Pancreas (tissue), 10 donors: Measurements from ENCODE around the gene RELL2. TPM values are rescaled to one million over a fixed set of nuclear protein-coding genes. Genes with fewer than 3 reads are reported as not detected.

Experiments
- ATAC-seq, 4 donors: fragments of 200-7000 bp; cut with Tn5 transposase; one replicate each; pipeline versions ENCODE4 v1.8.0 to v1.9.1; 2020; ENCODE audit warnings: mild to moderate bottlenecking in 4 of 4, moderate library complexity in 4 of 4
- DNase-seq, 6 donors: peaks; one replicate each; pipeline ENCODE4 v3.0.0-alpha.2; 2020
- FAIRE-seq: peaks from 2 replicates; lab custom pipeline; 2012; peaks lifted over from hg19 to GRCh38; lab: Jason Lieb, UNC
- H3K27ac ChIP-seq, 4 donors: fragments of 200-600 bp; sonication (generic); 1 replicate in 3 of 4; 2 replicates in 1 of 4; pipeline versions ENCODE4 v1.5.0 to v1.8.0; 2020
- H3K27me3 ChIP-seq, 4 donors: fragments of 200-600 bp; one replicate each; pipeline ENCODE4 v1.8.0; 2021
- H3K36me3 ChIP-seq, 3 donors: fragments of 200-600 bp; sonication (generic) in 1 of 3; one replicate each; pipeline versions ENCODE4 v1.5.0 to v1.8.0; 2020 to 2021
- H3K4me1 ChIP-seq, 3 donors: fragments of 200-600 bp; one replicate each; pipeline ENCODE4 v1.8.0; 2021
- H3K4me3 ChIP-seq, 4 donors: fragments of 200-600 bp; sonication (generic) in 2 of 4; one replicate each; pipeline versions ENCODE4 v1.5.0 to v1.8.0; 2020 to 2021
- H3K9me3 ChIP-seq, 4 donors: fragments of 200-600 bp; one replicate each; pipeline ENCODE4 v1.8.0; 2021
- WGBS, 2 donors: extraction: QIAGEN DNeasy Blood & Tissue Kit; methylation state at CpG; one replicate each; pipeline ENCODE4 v1.1.7; 2013; 5-methylcytosine and 5-hydroxymethylcytosine counted together
- intact Hi-C, 3 donors: fragments of 100-400 bp; cut with DNase I; formaldehyde crosslinking; loops; one replicate each; pipeline versions ENCODE4 v1.11.1 to v1.14.2; 2022
- polyA plus RNA-seq, 2 donors: library from polyadenylated mRNA; stranded (reverse); fragments of 200-250 nt; gene quantifications; one replicate each; pipeline ENCODE4 v1.2.3, GENCODE V29; 2013
- total RNA-seq, 6 donors: library from RNA; stranded (reverse); fragmentation: NEBNext Ultra II Directional in 4 of 6; extraction: Animal tissue kit (Norgen Biotek cat#: 25700) in 4 of 6; gene quantifications; one replicate each; pipeline versions ENCODE4 v1.2.1 to v1.2.4, GENCODE V29; 2021 to 2023
- TF ChIP-seq, protein P1 (sequence below), 4 donors: fragments of 200-600 bp; sonication (generic) in 3 of 4; IDR thresholded peaks; one replicate each; pipeline versions ENCODE4 v1.5.0 to v1.8.0; 2021; ENCODE audit warnings: antibody characterized with exemption in 4 of 4
- donor health status: healthy with polysubstance abuse.
- donor health status: DM: no; HTN: no; CAD: no; lungs with moderate emphysema.
- donor health status: DM: no; HTN: no; CAD: no.
- donor health status: control.
- donor health status: control.
- donor health status: Bipolar disorder and iron deficiency.
- donor health status: DM: yes; HTN: yes; CAD: no.
- donor health status: DM: no; HTN: no; CAD: no.
- donor health status: DM: no; HTN: no; CAD: no.
- donor health status: DM: yes; HTN: yes; CAD: no.

RELL2 gene
- total and polyA plus RNA-seq, 8 donors, result 0.67 to 9.0 (median 1.2) TPM

DNA sequence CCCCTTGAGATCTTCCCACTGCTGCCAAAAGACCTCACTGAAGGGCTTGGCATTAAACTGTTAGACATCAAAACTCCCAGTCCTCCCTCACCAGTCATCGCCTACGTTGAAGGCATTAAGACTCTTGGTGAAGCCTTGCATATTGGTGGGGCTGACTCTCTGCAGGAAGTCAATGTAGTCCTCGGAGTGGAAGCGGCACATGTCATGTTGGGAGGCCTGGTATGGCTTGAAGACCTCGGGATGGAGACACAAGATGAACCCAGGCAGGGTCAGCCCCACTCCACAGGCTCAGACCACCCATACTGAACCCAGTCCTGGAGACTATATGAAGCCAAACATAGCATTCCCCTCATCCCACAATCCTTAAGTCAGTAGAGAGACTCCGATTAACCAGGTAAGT, 2.1 kb upstream of the RELL2 start:
- ATAC-seq (no peak), FAIRE-seq (no peak), DNase-seq (no peak)
- TF ChIP-seq, protein P1, sequence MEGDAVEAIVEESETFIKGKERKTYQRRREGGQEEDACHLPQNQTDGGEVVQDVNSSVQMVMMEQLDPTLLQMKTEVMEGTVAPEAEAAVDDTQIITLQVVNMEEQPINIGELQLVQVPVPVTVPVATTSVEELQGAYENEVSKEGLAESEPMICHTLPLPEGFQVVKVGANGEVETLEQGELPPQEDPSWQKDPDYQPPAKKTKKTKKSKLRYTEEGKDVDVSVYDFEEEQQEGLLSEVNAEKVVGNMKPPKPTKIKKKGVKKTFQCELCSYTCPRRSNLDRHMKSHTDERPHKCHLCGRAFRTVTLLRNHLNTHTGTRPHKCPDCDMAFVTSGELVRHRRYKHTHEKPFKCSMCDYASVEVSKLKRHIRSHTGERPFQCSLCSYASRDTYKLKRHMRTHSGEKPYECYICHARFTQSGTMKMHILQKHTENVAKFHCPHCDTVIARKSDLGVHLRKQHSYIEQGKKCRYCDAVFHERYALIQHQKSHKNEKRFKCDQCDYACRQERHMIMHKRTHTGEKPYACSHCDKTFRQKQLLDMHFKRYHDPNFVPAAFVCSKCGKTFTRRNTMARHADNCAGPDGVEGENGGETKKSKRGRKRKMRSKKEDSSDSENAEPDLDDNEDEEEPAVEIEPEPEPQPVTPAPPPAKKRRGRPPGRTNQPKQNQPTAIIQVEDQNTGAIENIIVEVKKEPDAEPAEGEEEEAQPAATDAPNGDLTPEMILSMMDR (IDR thresholded peaks at IDR 0.05), result no peak
- no peaks in the 10 kb centered on the region for H3K36me3 ChIP-seq
- intact Hi-C loops, result no loop called here
- H3K4me3 ChIP-seq, result no peak overlapping the region
- H3K9me3 ChIP-seq, result no peaks in the 10 kb centered on the region
- H3K27ac ChIP-seq, result no peak overlapping the region
- WGBS, 2 donors, result 90 to 91% methylated on average over 6 of the region's 6 CpGs
- H3K4me1 ChIP-seq, result peaks cover 9 to 17% (median 13%) of the 10 kb centered on the region in 3 donors
- no peaks in the 10 kb centered on the region for H3K27me3 ChIP-seq

DNA sequence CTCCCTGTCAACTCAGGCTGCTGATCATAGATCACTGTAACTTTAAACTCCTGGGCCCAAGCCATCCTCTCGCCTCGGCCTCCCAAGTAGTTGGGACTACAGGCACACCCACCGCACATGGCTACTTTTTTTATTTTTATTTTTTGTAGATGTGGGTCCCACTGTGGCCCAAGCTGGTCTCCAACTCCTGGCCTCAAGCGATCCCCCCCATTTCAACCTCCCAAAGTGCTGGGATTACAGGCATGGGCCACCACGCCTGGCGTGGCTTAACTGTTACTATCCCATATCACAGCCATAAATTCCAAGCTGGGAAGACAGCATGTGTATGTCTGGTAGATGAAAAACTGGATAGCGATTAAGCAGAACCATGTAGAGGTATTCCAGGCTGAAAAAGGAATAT, 1.2 kb upstream of the RELL2 start:
- intact Hi-C loops, result no loop called here
- Histone ChIP-seq H3K27ac (no peak overlapping the region), H3K36me3 (no peaks in the 10 kb centered on the region), H3K4me1 (peaks cover 9 to 17% (median 13%) of the 10 kb centered on the region in 3 donors), H3K4me3 (peak overlapping the region in 3 of 4 donors; percentile 66 to 90 (median 66)), H3K27me3 (no peaks in the 10 kb centered on the region), H3K9me3 (no peaks in the 10 kb centered on the region)
- DNase-seq (no peak), ATAC-seq (no peak), FAIRE-seq (no peak)
- TF ChIP-seq, protein P1 (IDR thresholded peaks at IDR 0.05), result no peak
- 43 to 56% methylated on average over 7 of the region's 7 CpGs for WGBS, 2 donors

DNA sequence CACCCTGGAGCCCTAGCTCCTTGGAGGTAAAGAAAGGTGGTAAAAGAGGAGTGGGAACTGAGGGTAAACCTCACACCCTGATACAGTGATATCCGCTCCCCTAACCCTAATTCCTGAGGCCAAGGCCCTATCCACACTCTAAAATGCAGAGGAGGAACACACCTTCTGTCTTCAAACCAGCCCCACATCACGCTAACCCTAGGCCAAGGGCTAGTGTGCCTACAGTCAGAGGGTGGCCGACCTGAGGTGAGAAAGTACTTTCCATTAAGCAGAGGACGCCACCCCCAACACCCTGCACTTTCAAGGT, 738 bp upstream of the RELL2 start:
- ATAC-seq (peak in 3 of 4 donors; percentile 2 to 5 (median 3)), DNase-seq (no peak), FAIRE-seq (no peak)
- 1 to 3% methylated on average over 4 of the region's 4 CpGs for WGBS, 2 donors
- no peaks in the 10 kb centered on the region for H3K27me3 ChIP-seq
- peaks cover 8 to 17% (median 9%) of the 10 kb centered on the region in 3 donors for H3K4me1 ChIP-seq
- H3K4me3 ChIP-seq, result peak overlapping the region; percentile 53 to 90 (median 66)
- TF ChIP-seq, protein P1 (IDR thresholded peaks at IDR 0.05), result no peak
- H3K27ac ChIP-seq, result peak overlapping the region in 2 of 4 donors; percentile 5 to 56
- no peaks in the 10 kb centered on the region for H3K9me3 ChIP-seq
- intact Hi-C loops, result no loop called here
- H3K36me3 ChIP-seq, result no peaks in the 10 kb centered on the region

DNA sequence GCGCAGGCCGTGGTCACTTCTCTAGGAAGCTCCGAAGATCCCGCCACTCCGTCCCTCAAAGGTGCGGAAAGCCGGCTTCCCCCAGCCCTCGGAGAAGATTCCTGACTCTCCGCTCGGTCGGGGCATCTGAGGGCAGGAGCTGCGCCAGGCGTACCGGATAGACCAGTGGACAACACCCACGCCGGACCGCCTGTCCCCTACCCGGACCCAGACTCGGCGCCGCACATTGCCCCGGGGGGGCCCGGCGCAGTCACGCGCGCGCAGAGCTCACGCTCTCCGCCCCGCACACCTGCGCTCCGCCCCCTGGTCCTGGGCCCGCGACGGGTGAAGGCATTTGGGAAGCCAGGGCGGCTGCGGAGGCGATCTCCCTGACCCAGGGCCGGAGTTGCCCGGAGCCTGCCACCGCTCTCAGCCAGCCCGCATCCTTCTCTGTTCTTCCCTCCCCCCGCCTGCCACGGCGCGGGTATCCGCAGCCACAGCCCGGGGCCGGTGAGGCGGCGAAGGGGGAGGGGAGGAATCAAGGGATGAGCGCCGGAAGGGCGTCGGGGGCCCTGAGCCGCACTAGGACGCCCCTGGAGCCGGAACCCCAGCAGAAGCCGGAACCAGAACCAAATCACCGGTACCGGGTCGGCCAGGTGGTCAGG, 448 bp downstream of the RELL2 start:
- H3K36me3 ChIP-seq, result no peaks in the 10 kb centered on the region
- peak overlapping the region in 1 of 4 donors; percentile 50 for H3K27ac ChIP-seq
- no peaks in the 10 kb centered on the region for H3K27me3 ChIP-seq
- WGBS, 2 donors, result 0 to 1% methylated on average over 55 to 63 of the region's 63 CpGs
- DNase-seq (peak in 3 of 6 donors; percentile 27 to 81 (median 61)), ATAC-seq (peak; percentile 31 to 50 (median 43)), FAIRE-seq (no peak)
- TF ChIP-seq, protein P1 (IDR thresholded peaks at IDR 0.05), result no peak
- H3K9me3 ChIP-seq, result no peaks in the 10 kb centered on the region
- intact Hi-C loops, result no loop called here
- H3K4me1 ChIP-seq, result peaks cover 8 to 17% (median 9%) of the 10 kb centered on the region in 3 donors
- H3K4me3 ChIP-seq, result peak overlapping the region; percentile 53 to 90 (median 66)

DNA sequence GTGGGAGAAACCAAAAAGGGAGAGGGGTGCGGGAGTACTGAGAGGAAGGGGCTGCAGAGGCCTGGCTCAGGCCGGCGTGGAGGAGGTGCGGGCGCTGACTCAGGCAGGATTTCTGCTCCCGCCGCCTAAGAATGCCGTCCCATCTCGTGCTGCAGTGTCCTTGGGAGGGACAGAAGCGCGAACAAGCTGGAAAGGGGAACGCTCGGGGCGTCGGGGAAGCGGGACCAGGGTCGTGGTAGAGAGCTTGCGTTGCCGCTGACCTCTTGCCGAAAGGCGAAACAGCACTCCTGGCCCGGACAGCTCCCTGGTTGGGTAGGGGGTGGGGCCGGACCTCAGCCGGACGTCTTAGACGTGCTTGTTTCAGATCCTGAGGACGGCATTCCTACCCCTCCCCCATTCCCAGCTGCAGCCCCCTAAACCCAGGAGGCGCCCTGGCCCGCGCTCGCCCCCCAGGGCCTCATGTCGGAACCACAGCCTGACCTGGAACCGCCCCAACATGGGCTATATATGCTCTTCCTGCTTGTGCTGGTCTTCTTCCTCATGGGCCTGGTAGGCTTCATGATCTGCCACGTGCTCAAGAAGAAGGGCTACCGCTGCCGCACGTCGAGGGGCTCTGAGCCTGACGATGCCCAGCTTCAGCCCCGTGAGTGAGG, 1.1 kb downstream of the RELL2 start:
- no peak overlapping the region for H3K27ac ChIP-seq
- WGBS, 2 donors, result 9 to 10% methylated on average over 29 to 40 of the region's 40 CpGs
- FAIRE-seq, result no peak
- H3K36me3 ChIP-seq, result no peaks in the 10 kb centered on the region
- H3K27me3 ChIP-seq, result no peaks in the 10 kb centered on the region
- intact Hi-C loops, result no loop called here
- peaks cover 8 to 17% (median 9%) of the 10 kb centered on the region in 3 donors for H3K4me1 ChIP-seq
- peak overlapping the region; percentile 53 to 90 (median 66) for H3K4me3 ChIP-seq
- H3K9me3 ChIP-seq, result no peaks in the 10 kb centered on the region
- peak; percentile 53 to 90 (median 69) for DNase-seq
- TF ChIP-seq, protein P1 (IDR thresholded peaks at IDR 0.05), result no peak
- ATAC-seq, result peak; percentile 51 to 64 (median 58)
